Smooth muscle cell (in vitro differentiated cells): ENCODE measurements around the gene DKK1. TPM values are rescaled to one million over a fixed set of nuclear protein-coding genes. Genes with fewer than 3 reads are reported as not detected.

ENCODE experiments used
- DNase-seq: peaks from one replicate; lab custom pipeline; 2025; ENCODE audit not compliant: unreplicated experiment; lab: John Stamatoyannopoulos, UW
- H2AFZ ChIP-seq: fragments of 200-600 bp; sonication (generic); 2 replicates; pipeline ENCODE4 v1.6.0; 2016; ENCODE audit warnings: antibody characterized with exemption, low read depth, mild to moderate bottlenecking
- H3F3A ChIP-seq: fragments of 200-600 bp; sonication (generic); 2 replicates; pipeline ENCODE4 v1.6.0; 2017; ENCODE audit warnings: antibody characterized with exemption, low read depth
- H3K27ac ChIP-seq: fragments of 200-600 bp; sonication (generic); 2 replicates; pipeline ENCODE4 v1.5.1; 2016; ENCODE audit warnings: low read depth, mild to moderate bottlenecking
- H3K27me3 ChIP-seq: fragments of 200-600 bp; sonication (generic); 2 replicates; pipeline ENCODE4 v1.6.1; 2016; ENCODE audit warnings: low read depth, mild to moderate bottlenecking
- H3K36me3 ChIP-seq: fragments of 200-600 bp; sonication (generic); 2 replicates; pipeline ENCODE4 v1.5.1; 2016; ENCODE audit warnings: low read depth
- H3K4me1 ChIP-seq: fragments of 200-600 bp; sonication (generic); 2 replicates; pipeline ENCODE4 v1.5.1; 2016; ENCODE audit warnings: low read depth
- H3K4me2 ChIP-seq: fragments of 200-600 bp; sonication (generic); 2 replicates; pipeline ENCODE4 v1.6.0; 2016; ENCODE audit warnings: mild to moderate bottlenecking
- H3K4me3 ChIP-seq: fragments of 200-600 bp; sonication (generic); 2 replicates; pipeline ENCODE4 v1.5.1; 2016; ENCODE audit warnings: mild to moderate bottlenecking
- H3K79me2 ChIP-seq: fragments of 200-600 bp; sonication (generic); 2 replicates; pipeline ENCODE4 v1.6.0; 2016; ENCODE audit warnings: low read depth, mild to moderate bottlenecking
- H3K9ac ChIP-seq: fragments of 200-600 bp; sonication (generic); 2 replicates; pipeline ENCODE4 v1.6.0; 2016; ENCODE audit warnings: low read depth
- H3K9me3 ChIP-seq: fragments of 200-600 bp; sonication (generic); replicated peaks from 2 replicates; pipeline ENCODE4 v1.5.1; 2016; ENCODE audit warnings: low read depth
- H4K20me1 ChIP-seq: fragments of 200-600 bp; sonication (generic); 2 replicates; pipeline ENCODE4 v1.6.0; 2016; ENCODE audit warnings: low read depth
- CTCF ChIP-seq: fragments of 200-600 bp; sonication (generic); IDR thresholded peaks from 2 replicates; pipeline ENCODE4 v1.5.1; 2017; ENCODE audit warnings: borderline replicate concordance, mild to moderate bottlenecking, antibody characterized with exemption; ENCODE audit not compliant: insufficient read depth, poor library complexity, severe bottlenecking
- WGBS: methylation state at CpG from one replicate; pipeline ENCODE4 v1.1.7; 2016; ENCODE audit warnings: low lambda C conversion rate; 5-methylcytosine and 5-hydroxymethylcytosine counted together
- polyA plus RNA-seq: library from polyadenylated mRNA; unstranded; fragments of >200 nt; fragmentation: Nextera tagmentation; extraction: Ambion mirVana; gene quantifications from 2 replicates; pipeline ENCODE4 v1.2.1, GENCODE V29; 2016
- total RNA-seq: library from RNA; depleted of rRNA; stranded (reverse); fragments of >200 nt; gene quantifications from 2 replicates; pipeline ENCODE4 v1.2.3, GENCODE V29; 2014

The DKK1 gene
- total RNA-seq, result 69.5 and 76.6 TPM in 2 replicates
- polyA plus RNA-seq, result 59.5 and 72.8 TPM in 2 replicates

- peak within 1 kb of the TSS; percentile 54 for H3K9ac ChIP-seq
- H3K36me3 ChIP-seq, result no peaks in the 10 kb centered on the region
- no peaks in the 10 kb centered on the region for H4K20me1 ChIP-seq
- H3K27ac ChIP-seq, result peak within 1 kb of the TSS; percentile 23
- H3F3A ChIP-seq, result peaks cover 24% of the 10 kb centered on the region
- H3K4me3 ChIP-seq, result peak within 1 kb of the TSS; percentile 76
- peaks cover 24% of the 10 kb centered on the region for H3K4me1 ChIP-seq
- peak within 1 kb of the TSS; percentile 94 for H3K4me2 ChIP-seq
- WGBS, result under 1% methylated on average over 54 of the region's 55 CpGs
- H2AFZ ChIP-seq, result peak within 1 kb of the TSS; percentile 62
- DNase-seq, result peak; percentile 50
- H3K27me3 ChIP-seq, result no peaks in the 10 kb centered on the region
- H3K79me2 ChIP-seq, result no peaks in the 10 kb centered on the region
- TF ChIP-seq CTCF, result peak; percentile 93
- H3K9me3 ChIP-seq, result no peaks in the 10 kb centered on the region
Measured at GRCh38 chr10:52313933-52314821, at the start of gene DKK1. Gene DKK1, plus strand, starts transcription at chr10:52314281. Its CDS starts 154 bp downstream, at chr10:52314435.

- Histone ChIP-seq H3K4me3 (no peak overlapping the region), H3K4me2 (no peak overlapping the region), H3K79me2 (no peaks in the 10 kb centered on the region), H4K20me1 (no peaks in the 10 kb centered on the region), H3K4me1 (no peaks in the 10 kb centered on the region), H3F3A (no peaks in the 10 kb centered on the region), H3K27me3 (no peaks in the 10 kb centered on the region), H2AFZ (no peak overlapping the region), H3K9me3 (no peaks in the 10 kb centered on the region), H3K36me3 (no peaks in the 10 kb centered on the region), H3K9ac (no peak overlapping the region), H3K27ac (no peak overlapping the region)
- WGBS, result 90% methylated on average over 3 of the region's 3 CpGs
- no peak for TF ChIP-seq CTCF
- no peak for DNase-seq
Measured at GRCh38 chr10:52265131-52265926, 48.8 kb upstream of the DKK1 start.

- H3K9ac ChIP-seq, result no peak overlapping the region
- H3K27ac ChIP-seq, result no peak overlapping the region
- no peaks in the 10 kb centered on the region for H3K79me2 ChIP-seq
- no peaks in the 10 kb centered on the region for H3K27me3 ChIP-seq
- H3K36me3 ChIP-seq, result no peaks in the 10 kb centered on the region
- no peak overlapping the region for H3K4me2 ChIP-seq
- no peaks in the 10 kb centered on the region for H3K4me1 ChIP-seq
- DNase-seq, result no peak
- WGBS, result 100% methylated on average over 1 of the region's 1 CpG
- TF ChIP-seq CTCF, result no peak
- H3K9me3 ChIP-seq, result no peaks in the 10 kb centered on the region
- H3K4me3 ChIP-seq, result no peak overlapping the region
- H4K20me1 ChIP-seq, result no peaks in the 10 kb centered on the region
- no peaks in the 10 kb centered on the region for H3F3A ChIP-seq
- H2AFZ ChIP-seq, result no peak overlapping the region
Measured at GRCh38 chr10:52266858-52267257, 47.2 kb upstream of the DKK1 start.
